ENCODE data around the gene SND1.

Gene SND1

DNA sequence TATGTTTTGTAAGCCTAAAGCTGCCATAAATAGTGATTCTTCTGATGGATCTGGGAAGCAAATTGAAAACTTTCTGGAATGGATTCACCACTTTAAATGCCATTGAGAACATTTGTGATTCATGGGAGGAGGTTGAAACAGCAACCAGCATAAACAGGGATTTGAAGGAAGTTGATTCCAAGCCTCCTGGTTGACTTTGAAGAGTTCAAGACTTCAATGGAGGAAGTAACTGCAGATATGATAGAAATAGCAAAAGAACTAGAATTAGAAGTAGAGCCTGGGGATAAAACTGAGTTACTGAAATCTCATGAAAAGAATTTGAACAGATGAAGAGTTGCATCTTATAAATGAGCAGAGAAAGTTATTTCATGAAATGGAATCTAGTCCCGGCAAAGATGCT lies 280.1 kb downstream of the SND1 start:
- CTCF ChIA-PET, result interaction anchor here (2.3 kb wide), 1 partner anchor 16 kb away, joined by 5 read pairs; no protein-coding TSS in a partner anchor
- POLR2A ChIA-PET, result no interaction called here
- DNase-seq (ENCODE audit: extremely low spot score), result no peak
- TF ChIP-seq, protein P1, sequence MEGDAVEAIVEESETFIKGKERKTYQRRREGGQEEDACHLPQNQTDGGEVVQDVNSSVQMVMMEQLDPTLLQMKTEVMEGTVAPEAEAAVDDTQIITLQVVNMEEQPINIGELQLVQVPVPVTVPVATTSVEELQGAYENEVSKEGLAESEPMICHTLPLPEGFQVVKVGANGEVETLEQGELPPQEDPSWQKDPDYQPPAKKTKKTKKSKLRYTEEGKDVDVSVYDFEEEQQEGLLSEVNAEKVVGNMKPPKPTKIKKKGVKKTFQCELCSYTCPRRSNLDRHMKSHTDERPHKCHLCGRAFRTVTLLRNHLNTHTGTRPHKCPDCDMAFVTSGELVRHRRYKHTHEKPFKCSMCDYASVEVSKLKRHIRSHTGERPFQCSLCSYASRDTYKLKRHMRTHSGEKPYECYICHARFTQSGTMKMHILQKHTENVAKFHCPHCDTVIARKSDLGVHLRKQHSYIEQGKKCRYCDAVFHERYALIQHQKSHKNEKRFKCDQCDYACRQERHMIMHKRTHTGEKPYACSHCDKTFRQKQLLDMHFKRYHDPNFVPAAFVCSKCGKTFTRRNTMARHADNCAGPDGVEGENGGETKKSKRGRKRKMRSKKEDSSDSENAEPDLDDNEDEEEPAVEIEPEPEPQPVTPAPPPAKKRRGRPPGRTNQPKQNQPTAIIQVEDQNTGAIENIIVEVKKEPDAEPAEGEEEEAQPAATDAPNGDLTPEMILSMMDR (IDR thresholded peaks at IDR 0.05; ENCODE audit: control extremely low read depth, extremely low read depth, low read depth, missing control alignments), result no peak

DNA sequence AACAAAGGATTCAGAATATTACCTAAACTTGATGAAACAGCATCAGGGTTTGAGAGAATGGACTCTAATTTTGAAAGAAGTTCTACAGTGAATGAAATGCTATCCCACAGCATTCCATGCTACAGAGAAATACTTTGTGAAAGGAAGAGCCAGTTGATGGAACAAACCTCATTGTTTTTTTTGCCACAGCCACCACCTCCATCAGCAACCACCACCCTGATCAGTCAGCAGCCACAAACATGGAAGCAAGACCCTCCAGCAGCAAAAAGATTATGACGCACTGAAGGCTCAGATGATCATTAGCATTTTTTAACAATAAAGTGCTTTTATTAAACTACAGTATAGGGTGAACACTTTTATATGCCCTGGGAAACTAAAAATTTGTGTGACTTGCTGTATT lies 280.5 kb downstream of the SND1 start:
- CTCF ChIA-PET, result interaction anchor here (1.8 to 2.2 kb wide), 2 partner anchors 15 to 26 kb away, joined by 4 to 8 read pairs; no protein-coding TSS in a partner anchor
- DNase-seq (ENCODE audit: extremely low spot score), result no peak
- TF ChIP-seq, protein P1 (IDR thresholded peaks at IDR 0.05; ENCODE audit: control extremely low read depth, extremely low read depth, low read depth, missing control alignments), result no peak
- POLR2A ChIA-PET, result no interaction called here

DNA sequence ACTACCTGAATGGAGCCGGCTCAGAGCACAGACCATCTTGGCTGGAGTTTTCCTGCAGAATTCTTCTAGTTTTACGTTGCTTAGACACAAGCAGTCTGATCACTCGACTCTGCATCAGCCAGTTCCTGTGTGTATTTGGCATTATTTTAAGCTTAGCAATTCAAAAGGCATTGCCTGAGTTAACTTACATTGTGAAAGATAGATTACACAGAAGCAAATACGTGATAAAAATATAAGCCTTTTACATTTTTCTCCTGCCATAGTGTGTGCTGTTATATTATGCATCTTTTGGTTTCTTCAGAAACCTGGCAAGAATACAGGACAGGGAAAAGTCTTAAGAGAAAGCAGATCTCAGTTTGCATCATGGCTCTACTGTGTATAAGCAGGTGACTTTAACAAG lies 281.2 kb downstream of the SND1 start:
- TF ChIP-seq, protein P1 (IDR thresholded peaks at IDR 0.05; ENCODE audit: control extremely low read depth, extremely low read depth, low read depth, missing control alignments), result no peak
- ChIA-PET CTCF (interaction anchor here (1.4 to 2.2 kb wide), 3 partner anchors 14 to 25 kb away, joined by 4 to 8 read pairs (median 4); no protein-coding TSS in a partner anchor), POLR2A (no interaction called here)
- no peak for DNase-seq (ENCODE audit: extremely low spot score)

- POLR2A ChIA-PET, result no interaction called here
- TF ChIP-seq, protein P1 (IDR thresholded peaks at IDR 0.05; ENCODE audit: control extremely low read depth, extremely low read depth, low read depth, missing control alignments), result no peak
- CTCF ChIA-PET, result interaction anchor here (0.9 to 2.2 kb wide), 3 partner anchors 13 to 201 kb away, joined by 3 to 8 read pairs (median 4); no protein-coding TSS in a partner anchor
- DNase-seq (ENCODE audit: extremely low spot score), result no peak
Observed at GRCh38 chr7:127934711-127935110, 282.7 kb downstream of the SND1 start.

DNA sequence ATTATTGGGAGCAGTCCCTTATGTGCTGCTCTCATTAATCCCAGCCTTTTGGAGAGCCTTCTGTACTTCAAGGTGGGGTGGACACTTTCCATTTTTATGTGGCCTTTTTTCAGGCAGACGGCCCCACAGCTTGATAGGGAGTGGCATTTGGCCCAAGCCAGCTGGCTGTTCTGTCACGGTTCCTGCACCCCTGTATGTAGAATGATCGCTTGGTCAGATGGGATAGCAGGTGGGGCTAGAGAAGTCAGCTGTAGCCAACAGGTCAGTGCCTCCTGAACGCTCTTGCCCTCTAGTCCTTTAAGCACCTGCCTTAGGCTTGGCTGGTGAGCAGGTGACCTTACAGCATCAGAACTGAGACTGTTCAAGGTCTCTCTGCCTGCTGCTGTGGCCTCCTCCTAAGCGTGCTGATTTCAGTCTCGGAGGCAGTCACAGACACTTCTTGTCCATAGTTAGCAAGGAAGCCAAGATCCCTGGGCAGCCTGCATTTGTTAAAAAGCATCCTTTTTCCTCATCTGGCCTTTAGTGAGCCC lies 283.9 kb downstream of the SND1 start:
- CTCF ChIA-PET, result no interaction called here

GRCh38 chr7:127937066-127937680 lies 285.2 kb downstream of the SND1 start:
- DNase-seq (ENCODE audit: extremely low spot score), result no peak
- POLR2A ChIA-PET, result no interaction called here
- CTCF ChIA-PET, result interaction anchor here (2.3 kb wide), 1 partner anchor 10 kb away, joined by 6 read pairs; no protein-coding TSS in a partner anchor
- TF ChIP-seq, protein P1 (IDR thresholded peaks at IDR 0.05; ENCODE audit: control extremely low read depth, extremely low read depth, low read depth, missing control alignments), result no peak

More for the DNA sequence above, 283.9 kb downstream of the SND1 start:
- no peak for DNase-seq (ENCODE audit: extremely low spot score)
- POLR2A ChIA-PET, result no interaction called here
- TF ChIP-seq, protein P1 (IDR thresholded peaks at IDR 0.05; ENCODE audit: control extremely low read depth, extremely low read depth, low read depth, missing control alignments), result no peak
